GM20431 (cell line): ENCODE data around the gene FAM187B.

Source experiments
- in situ Hi-C: fragments of 300-500 bp; cut with MseI, MboI; formaldehyde crosslinking; loops from one replicate; pipeline ENCODE4 v1.15.0; 2020; ENCODE audit warnings: low sequenced_read_pairs; ENCODE audit not compliant: unreplicated experiment

The FAM187B gene

GRCh38 chr19:35194012-35194984 is 34.2 kb downstream of the FAM187B start:
- in situ Hi-C loops, result no loop called here

- in situ Hi-C loops, result no loop called here
Measured at GRCh38 chr19:35184884-35185283, 43.7 kb downstream of the FAM187B start.

GRCh38 chr19:35184267-35184666 is 44.3 kb downstream of the FAM187B start:
- in situ Hi-C loops, result no loop called here

GRCh38 chr19:35181387-35181786 is 47.2 kb downstream of the FAM187B start:
- in situ Hi-C loops, result no loop called here

GRCh38 chr19:35179830-35180229 is 48.7 kb downstream of the FAM187B start:
- in situ Hi-C loops, result no loop called here

- in situ Hi-C loops, result no loop called here
Measured at GRCh38 chr19:35178701-35179100, 49.8 kb downstream of the FAM187B start.

- in situ Hi-C loops, result no loop called here
Measured at GRCh38 chr19:35177377-35178274, 50.9 kb downstream of the FAM187B start.

GRCh38 chr19:35176181-35176570 is 52.4 kb downstream of the FAM187B start:
- in situ Hi-C loops, result no loop called here
